Endothelial cell of umbilical vein (primary cell): ENCODE measurements around the gene PTPRT. TPM values are rescaled to one million over a fixed set of nuclear protein-coding genes. Genes with fewer than 3 reads are reported as not detected.

ENCODE experiments used
- BruUV-seq: library from RNA; stranded (reverse); fragments of 400-500 nt; replicated peaks from 2 replicates; lab custom pipeline; 2021; lab: Mats Ljungman, UMichigan
- CTCF ChIA-PET: fragments of 300-600, 350-600 bp; sonication (Branson Sonifier 250); formaldehyde crosslinking; loops from one replicate; lab custom pipeline; 2021; ENCODE audit warnings: antibody characterized with exemption, inconsistent platforms; lab: Charles Lee
- POLR2A ChIA-PET: fragments of 300-600, 350-600 bp; sonication (Branson Sonifier 250); formaldehyde crosslinking; loops from one replicate; lab custom pipeline; 2021; ENCODE audit warnings: antibody characterized with exemption, inconsistent platforms; lab: Charles Lee
- DNase-seq: peaks from one replicate; pipeline ENCODE4 v3.0.0-alpha.2; 2011; ENCODE audit warnings: low read depth, low spot score
- FAIRE-seq: peaks from 2 replicates; lab custom pipeline; 2011; peaks lifted over from hg19 to GRCh38; lab: Jason Lieb, UNC
- H2AFZ ChIP-seq: 2 replicates; pipeline ENCODE4 v1.6.0; 2012; ENCODE audit warnings: low read depth, low read length, control low read depth, inconsistent platforms
- H3K27ac ChIP-seq: 2 replicates; pipeline ENCODE4 v1.5.1; 2011; ENCODE audit warnings: low read depth, mild to moderate bottlenecking, control low read depth, low read length, moderate library complexity; ENCODE audit not compliant: insufficient read depth
- H3K27me3 ChIP-seq, 2 experiments: 2 replicates each; pipeline versions ENCODE4 v1.6.0 to v1.6.1; 2011; ENCODE audit warnings: low read length in 2 of 2, mixed read lengths in 1 of 2; ENCODE audit not compliant: control insufficient read depth in 2 of 2, insufficient read depth in 2 of 2
- H3K36me3 ChIP-seq, 2 experiments: 2 replicates in 1 of 2; 3 replicates in 1 of 2; pipeline ENCODE4 v1.5.1; 2011; ENCODE audit warnings: low read length in 2 of 2, mild to moderate bottlenecking in 1 of 2, moderate library complexity in 1 of 2; ENCODE audit not compliant: control insufficient read depth in 2 of 2, insufficient read depth in 2 of 2; ENCODE audit errors: extremely low read depth in 1 of 2
- H3K4me1 ChIP-seq: 3 replicates; pipeline ENCODE4 v1.5.1; 2011; ENCODE audit warnings: mild to moderate bottlenecking, low read length; ENCODE audit not compliant: control insufficient read depth, insufficient read depth; ENCODE audit errors: extremely low read depth
- H3K4me2 ChIP-seq: 2 replicates; pipeline ENCODE4 v1.6.1; 2011; ENCODE audit warnings: low read length, control low read depth, mixed read lengths; ENCODE audit not compliant: insufficient read depth
- H3K4me3 ChIP-seq, 3 experiments: fragments of 200-600 bp in 1 of 3; sonication (generic), shearing (Covaris generic) in 1 of 3; replicated peaks in 1 of 3; 2 replicates each; pipeline ENCODE4 v1.5.1; 2011 to 2016; ENCODE audit warnings: control low read depth in 3 of 3, low read length in 3 of 3, mild to moderate bottlenecking in 2 of 3, inconsistent platforms in 1 of 3, low read depth in 1 of 3, moderate library complexity in 1 of 3; ENCODE audit not compliant: insufficient read depth in 1 of 3
- H3K79me2 ChIP-seq: 2 replicates; pipeline ENCODE4 v1.6.0; 2012; ENCODE audit warnings: low read length, inconsistent platforms; ENCODE audit not compliant: control insufficient read depth, insufficient read depth
- H3K9ac ChIP-seq: replicated peaks from 2 replicates; pipeline ENCODE3; 2011; ENCODE audit warnings: low read length, control low read depth; ENCODE audit not compliant: insufficient read depth; ENCODE audit errors: extremely low read depth
- H3K9me1 ChIP-seq: replicated peaks from 3 replicates; pipeline ENCODE4 v1.6.0; 2011; ENCODE audit warnings: mild to moderate bottlenecking, low read length; ENCODE audit not compliant: control insufficient read depth, insufficient read depth; ENCODE audit errors: extremely low read depth
- H3K9me3 ChIP-seq: replicated peaks from 2 replicates; pipeline ENCODE4 v1.5.1; 2012; ENCODE audit warnings: low read length, inconsistent platforms; ENCODE audit not compliant: control insufficient read depth, insufficient read depth
- H4K20me1 ChIP-seq: replicated peaks from 2 replicates; pipeline ENCODE3; 2011; ENCODE audit warnings: mild to moderate bottlenecking, low read length; ENCODE audit not compliant: control insufficient read depth, insufficient read depth; ENCODE audit errors: extremely low read depth
- EZH2 ChIP-seq: IDR thresholded peaks from 2 replicates; pipeline ENCODE4 v1.6.1; 2012; ENCODE audit warnings: borderline replicate concordance, low read depth, mild to moderate bottlenecking, moderate library complexity, low read length, inconsistent platforms; ENCODE audit not compliant: severe bottlenecking
- FOS ChIP-seq: IDR thresholded peaks from 2 replicates; pipeline ENCODE4 v1.6.1; 2011; ENCODE audit warnings: mild to moderate bottlenecking, low read length, moderate library complexity, borderline replicate concordance; ENCODE audit not compliant: insufficient read depth
- GATA2 ChIP-seq: IDR thresholded peaks from 2 replicates; pipeline ENCODE4 v1.7.0; 2011; ENCODE audit warnings: low read depth, mild to moderate bottlenecking, moderate library complexity, mixed read lengths, low read length; ENCODE audit not compliant: insufficient read length, insufficient read depth
- JUN ChIP-seq: IDR thresholded peaks from 2 replicates; pipeline ENCODE4 v1.6.1; 2011; ENCODE audit warnings: borderline replicate concordance, low read depth; ENCODE audit not compliant: insufficient read length, insufficient read depth
- MYC ChIP-seq: IDR thresholded peaks from one replicate; pipeline ENCODE4 v1.6.1; 2011; ENCODE audit warnings: mild to moderate bottlenecking, low read depth, low read length
- POLR2A ChIP-seq: IDR thresholded peaks from 2 replicates; pipeline ENCODE4 v1.6.1; 2012; ENCODE audit warnings: low read depth, mild to moderate bottlenecking, control low read depth, low read length
- POLR2AphosphoS5 ChIP-seq: IDR thresholded peaks from 2 replicates; pipeline ENCODE4 v1.6.1; 2012; ENCODE audit warnings: low read depth, mild to moderate bottlenecking, control low read depth, low read length, moderate library complexity; ENCODE audit not compliant: insufficient read depth
- dilution Hi-C: fragments of 300-500 bp; cut with MboI; formaldehyde crosslinking; loops from one replicate; pipeline ENCODE4 v1.15.0; 2019; ENCODE audit warnings: low sequenced_read_pairs; ENCODE audit not compliant: extremely low pct_ligation_motif_present
- intact Hi-C: fragments of 100-400 bp; cut with micrococcal nuclease; formaldehyde crosslinking; loops from one replicate; pipeline ENCODE4 v1.10.0; 2022
- polyA plus RNA-seq, 4 experiments: library from polyadenylated mRNA; depleted of rRNA in 3 of 4; stranded (reverse) in 3 of 4; unstranded in 1 of 4; fragments of >200 nt; gene quantifications; 2 replicates each; pipeline versions ENCODE4 v1.2.1 to v1.2.3, GENCODE V29; 2011 to 2012; ENCODE audit warnings: missing spikeins in 1 of 4
- total RNA-seq: library from RNA; stranded (reverse); gene quantifications from 2 replicates; pipeline ENCODE4 v1.2.3, GENCODE V29; 2021
- TF ChIP-seq, protein P1 (sequence below), 2 donors: IDR thresholded peaks; 1 replicate in 1 of 2; 2 replicates in 1 of 2; pipeline ENCODE4 v1.5.1; 2011; ENCODE audit warnings: low read length in 2 of 2, mild to moderate bottlenecking in 2 of 2, moderate library complexity in 2 of 2, control low read depth in 1 of 2, inconsistent platforms in 1 of 2, low read depth in 1 of 2; ENCODE audit not compliant: insufficient read depth in 1 of 2; ENCODE audit errors: extremely low read depth in 1 of 2
- TF ChIP-seq, protein P2 (sequence below): IDR thresholded peaks from 2 replicates; pipeline ENCODE4 v1.6.1; 2011; ENCODE audit not compliant: insufficient read depth, insufficient read length

The PTPRT gene
- total and polyA plus RNA-seq, 2 donors (not counting 3 experiments of a cell fraction or from before 2014, with no cell fraction given), result not detected

- no peak for DNase-seq
- Histone ChIP-seq H3K9me3 (peaks cover 5% of the 10 kb centered on the region), H3K36me3 (no peaks in the 10 kb centered on the region), H3K4me3 (no peak overlapping the region), H3K27ac (no peak overlapping the region), H3K4me1 (no peaks in the 10 kb centered on the region), H4K20me1 (no peaks in the 10 kb centered on the region), H3K9ac (no peak overlapping the region), H3K4me2 (no peak overlapping the region), H3K27me3 (no peaks in the 10 kb centered on the region), H2AFZ (no peak overlapping the region), H3K9me1 (no peaks in the 10 kb centered on the region), H3K79me2 (no peaks in the 10 kb centered on the region)
- intact Hi-C loops (no loop called here), dilution Hi-C loops (no loop called here)
- ChIA-PET POLR2A (no interaction called here), CTCF (no interaction called here)
- no TSS peak for BruUV-seq
- no peak for FAIRE-seq
- TF ChIP-seq FOS (no peak), GATA2 (no peak), JUN (no peak), EZH2 (no peak), MYC (no peak), POLR2A (no peak), POLR2AphosphoS5 (no peak)
- TF ChIP-seq, protein P1, sequence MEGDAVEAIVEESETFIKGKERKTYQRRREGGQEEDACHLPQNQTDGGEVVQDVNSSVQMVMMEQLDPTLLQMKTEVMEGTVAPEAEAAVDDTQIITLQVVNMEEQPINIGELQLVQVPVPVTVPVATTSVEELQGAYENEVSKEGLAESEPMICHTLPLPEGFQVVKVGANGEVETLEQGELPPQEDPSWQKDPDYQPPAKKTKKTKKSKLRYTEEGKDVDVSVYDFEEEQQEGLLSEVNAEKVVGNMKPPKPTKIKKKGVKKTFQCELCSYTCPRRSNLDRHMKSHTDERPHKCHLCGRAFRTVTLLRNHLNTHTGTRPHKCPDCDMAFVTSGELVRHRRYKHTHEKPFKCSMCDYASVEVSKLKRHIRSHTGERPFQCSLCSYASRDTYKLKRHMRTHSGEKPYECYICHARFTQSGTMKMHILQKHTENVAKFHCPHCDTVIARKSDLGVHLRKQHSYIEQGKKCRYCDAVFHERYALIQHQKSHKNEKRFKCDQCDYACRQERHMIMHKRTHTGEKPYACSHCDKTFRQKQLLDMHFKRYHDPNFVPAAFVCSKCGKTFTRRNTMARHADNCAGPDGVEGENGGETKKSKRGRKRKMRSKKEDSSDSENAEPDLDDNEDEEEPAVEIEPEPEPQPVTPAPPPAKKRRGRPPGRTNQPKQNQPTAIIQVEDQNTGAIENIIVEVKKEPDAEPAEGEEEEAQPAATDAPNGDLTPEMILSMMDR (IDR thresholded peaks at IDR 0.05; ENCODE audit: extremely low read depth in 1 of 2, insufficient read depth in 1 of 2, low read depth in 1 of 2, low read length in 2 of 2), result no peak
- TF ChIP-seq, protein P2, sequence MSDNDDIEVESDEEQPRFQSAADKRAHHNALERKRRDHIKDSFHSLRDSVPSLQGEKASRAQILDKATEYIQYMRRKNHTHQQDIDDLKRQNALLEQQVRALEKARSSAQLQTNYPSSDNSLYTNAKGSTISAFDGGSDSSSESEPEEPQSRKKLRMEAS, result no peak
Observed at GRCh38 chr20:43066125-43066524, 123.6 kb downstream of the PTPRT start.
